Left kidney (tissue), 2 donors: Measurements from ENCODE around the gene RIT1. TPM values are rescaled to one million over a fixed set of nuclear protein-coding genes. Genes with fewer than 3 reads are reported as not detected.
"Not testable (repeated sequence)": the region's sequence is repeated elsewhere in the genome, so short reads cannot be mapped to it uniquely, and the experiment has no call there.

Experiments used
- DNase-seq: peaks from one replicate; pipeline ENCODE4 v3.0.0-alpha.2; 2013
- polyA plus RNA-seq: library from polyadenylated mRNA; unstranded; fragments of 120-200 nt; gene quantifications from one replicate; pipeline ENCODE4 v1.2.1, GENCODE V29; 2013; ENCODE audit not compliant: insufficient read length

Gene RIT1
- polyA plus RNA-seq, 1 donor: 59.5 TPM

DNA sequence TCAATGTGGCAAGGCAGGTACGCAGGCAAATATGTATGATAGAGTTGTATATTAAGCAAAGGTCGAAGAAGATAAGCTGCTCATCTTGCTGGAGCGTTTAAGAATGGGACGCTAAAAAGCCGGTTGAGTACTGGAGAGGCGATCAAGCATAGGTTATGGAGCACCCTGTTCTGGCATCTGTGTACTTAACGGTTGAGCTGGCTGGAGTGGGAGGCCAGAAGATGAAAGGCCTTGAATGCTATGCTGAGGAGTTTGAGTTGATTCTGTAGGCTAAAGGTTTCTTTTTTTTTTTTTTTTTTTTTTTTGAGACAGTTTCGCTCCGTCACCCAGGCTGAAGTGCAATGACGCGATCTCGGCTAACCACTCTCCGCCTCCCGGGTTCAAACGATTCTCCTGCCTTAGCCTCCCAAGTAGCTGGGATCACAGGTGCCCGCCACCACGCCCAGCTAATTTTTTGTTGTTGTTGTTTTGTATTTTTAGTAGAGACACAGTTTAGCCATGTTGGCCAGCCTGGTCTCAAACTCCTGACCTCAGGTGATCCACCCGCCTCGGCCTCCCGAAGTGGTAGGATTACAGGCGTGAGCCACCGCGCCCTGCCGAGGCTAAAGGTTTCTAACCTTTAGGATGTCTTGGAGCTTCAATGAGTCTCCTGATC, 23.9 kb upstream of the RIT1 start:
- peak; percentile 45 for DNase-seq

DNA sequence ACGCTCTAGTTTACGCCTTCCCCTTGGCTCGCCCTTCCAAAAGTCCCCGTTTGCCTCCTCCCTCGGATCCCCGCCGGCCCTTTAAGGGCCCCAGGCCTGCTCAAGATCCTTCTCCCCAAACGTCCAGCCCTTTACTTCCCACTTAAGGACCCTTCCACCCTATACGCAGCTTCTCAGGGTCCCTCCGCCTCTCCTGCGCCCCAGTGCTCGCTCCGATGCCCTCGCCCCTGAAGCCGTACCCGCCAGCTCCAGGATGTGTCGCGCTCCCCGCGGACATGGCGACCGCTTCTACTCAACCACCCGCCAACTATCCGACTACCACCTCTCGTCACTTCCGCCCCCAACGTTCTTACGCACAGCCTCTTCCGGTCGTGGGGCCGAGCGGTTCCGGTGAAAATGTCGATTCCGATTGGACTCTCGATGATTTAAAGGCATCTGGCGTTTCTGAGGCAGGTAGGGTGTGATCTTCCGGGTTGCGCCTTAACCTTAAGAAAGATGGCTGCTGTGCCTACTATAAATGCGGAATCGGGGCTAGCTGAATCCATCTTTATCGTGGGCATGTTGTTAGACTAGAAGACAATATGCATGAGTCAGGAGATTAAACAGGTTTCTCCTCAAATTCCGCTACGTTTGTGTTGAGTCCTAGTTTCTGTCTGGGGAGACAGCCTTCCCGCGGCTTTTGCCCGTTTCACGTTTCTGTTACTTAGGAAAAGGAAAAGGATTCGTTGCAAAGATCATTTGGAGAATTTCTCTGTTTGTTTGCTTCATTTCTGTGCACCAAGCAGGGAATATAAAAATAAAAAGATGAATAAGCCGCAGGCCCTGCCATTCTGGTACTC, 23.2 kb upstream of the RIT1 start, which contains the start of gene KHDC4:
Gene KHDC4 (minus strand): TSS at position 317 of the 839 bp plus-strand sequence. CDS start 40 bp downstream, at position 277.
- DNase-seq: peak; percentile 99

- peak; percentile 8 for DNase-seq
These were observed 22.5 kb upstream of the RIT1 start for GRCh38 chr1:155933591-155934096.

GRCh38 chr1:155932487-155932886, 21.3 kb upstream of the RIT1 start:
- no peak for DNase-seq

DNA sequence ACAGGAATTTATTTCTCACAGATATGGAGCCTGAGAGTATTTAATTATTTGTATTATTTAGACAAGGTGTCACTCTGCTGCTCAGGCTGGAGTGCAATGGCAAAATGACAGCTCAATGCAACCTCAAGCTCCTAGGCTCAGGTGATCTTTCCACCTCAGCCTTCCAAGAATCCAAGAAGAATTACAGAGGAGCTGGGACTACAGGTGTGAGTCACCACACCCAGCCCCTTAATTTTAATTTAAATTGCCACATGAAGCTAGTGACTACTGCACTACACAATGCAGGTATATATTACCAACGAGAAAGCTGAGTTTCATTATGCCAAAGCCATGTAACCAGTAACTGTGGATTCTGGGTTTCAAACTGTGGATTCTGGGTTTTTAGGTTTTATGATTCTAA, 20.9 kb upstream of the RIT1 start:
- DNase-seq: no peak

DNA sequence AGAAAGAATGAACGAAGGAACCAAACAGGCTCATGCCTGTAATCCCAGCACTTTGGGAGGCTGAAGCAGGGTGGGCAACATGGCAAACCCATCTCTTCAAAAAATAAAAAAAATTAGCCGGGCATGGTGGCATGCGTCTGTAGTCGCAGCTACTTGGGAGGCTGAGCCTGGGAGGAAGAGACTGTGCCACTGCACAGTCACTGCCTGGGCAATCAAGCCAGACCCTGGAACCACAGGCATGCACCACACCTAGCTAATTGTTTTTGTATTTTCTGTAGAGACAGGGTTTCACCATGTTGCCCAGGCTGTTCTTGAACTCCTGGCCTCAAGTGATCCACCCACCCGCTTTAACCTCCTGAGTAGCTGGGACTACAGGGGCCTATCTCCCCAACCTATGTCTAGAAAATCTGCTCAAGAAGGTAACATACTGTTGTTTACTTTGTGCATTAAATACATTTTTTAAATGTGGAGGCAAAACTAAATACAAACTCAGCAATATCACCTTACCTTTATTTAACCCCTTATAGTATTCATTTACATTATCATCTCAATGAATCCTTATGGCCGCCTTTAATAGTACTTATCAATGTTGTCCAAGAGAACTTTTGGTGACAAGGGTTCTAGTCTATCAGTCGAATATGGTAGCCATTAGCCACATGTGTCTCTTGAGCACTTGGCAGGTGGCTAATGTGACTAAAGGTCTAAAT, 20.3 kb upstream of the RIT1 start:
- DNase-seq: no peak

GRCh38 chr1:155930725-155931124, 19.6 kb upstream of the RIT1 start:
- DNase-seq: not testable (repeated sequence)

DNA sequence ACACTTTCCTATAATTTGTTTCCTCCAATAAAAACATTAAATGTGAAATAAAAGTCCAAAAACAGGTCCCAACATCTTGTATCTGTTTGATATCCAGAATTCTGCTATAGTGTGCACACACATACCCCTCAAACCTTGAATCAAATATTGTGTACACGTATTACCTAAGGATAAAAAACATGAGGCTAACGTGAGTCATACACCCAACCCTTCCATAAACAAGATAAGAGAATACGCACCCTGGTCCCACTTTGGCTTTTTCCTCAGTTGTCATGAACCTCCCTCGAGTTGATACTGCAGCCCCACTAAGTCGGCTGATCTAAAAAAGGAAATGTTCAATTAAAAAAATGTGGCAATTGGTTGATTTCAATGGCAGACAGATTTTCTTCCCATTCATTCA, 17.9 kb upstream of the RIT1 start:
- no peak for DNase-seq

- DNase-seq: no peak
These were observed 14.4 kb upstream of the RIT1 start for GRCh38 chr1:155925506-155925905.

GRCh38 chr1:155920717-155921116, 9.6 kb upstream of the RIT1 start:
- DNase-seq: no peak

- no peak for DNase-seq
These were observed 8.7 kb upstream of the RIT1 start for GRCh38 chr1:155919801-155920200.

DNA sequence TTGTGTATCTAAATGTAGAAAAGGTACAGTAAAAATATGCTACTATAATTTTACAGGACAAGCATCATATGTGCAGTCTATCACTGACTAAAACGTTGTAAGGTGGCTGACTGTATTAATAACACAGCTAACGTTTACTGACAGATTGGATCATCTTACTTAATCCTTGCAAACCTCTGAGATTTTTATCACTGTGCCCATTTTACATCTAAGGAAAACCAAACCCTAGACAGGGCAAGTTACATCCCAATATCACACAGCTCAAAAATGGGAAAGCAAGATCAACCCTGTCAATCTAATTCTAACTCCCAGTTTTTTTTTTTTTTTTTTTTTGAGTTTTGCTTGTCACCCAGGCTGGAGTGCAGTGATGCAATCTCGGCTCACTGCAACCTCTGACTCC, 7.5 kb upstream of the RIT1 start:
- no peak for DNase-seq

DNA sequence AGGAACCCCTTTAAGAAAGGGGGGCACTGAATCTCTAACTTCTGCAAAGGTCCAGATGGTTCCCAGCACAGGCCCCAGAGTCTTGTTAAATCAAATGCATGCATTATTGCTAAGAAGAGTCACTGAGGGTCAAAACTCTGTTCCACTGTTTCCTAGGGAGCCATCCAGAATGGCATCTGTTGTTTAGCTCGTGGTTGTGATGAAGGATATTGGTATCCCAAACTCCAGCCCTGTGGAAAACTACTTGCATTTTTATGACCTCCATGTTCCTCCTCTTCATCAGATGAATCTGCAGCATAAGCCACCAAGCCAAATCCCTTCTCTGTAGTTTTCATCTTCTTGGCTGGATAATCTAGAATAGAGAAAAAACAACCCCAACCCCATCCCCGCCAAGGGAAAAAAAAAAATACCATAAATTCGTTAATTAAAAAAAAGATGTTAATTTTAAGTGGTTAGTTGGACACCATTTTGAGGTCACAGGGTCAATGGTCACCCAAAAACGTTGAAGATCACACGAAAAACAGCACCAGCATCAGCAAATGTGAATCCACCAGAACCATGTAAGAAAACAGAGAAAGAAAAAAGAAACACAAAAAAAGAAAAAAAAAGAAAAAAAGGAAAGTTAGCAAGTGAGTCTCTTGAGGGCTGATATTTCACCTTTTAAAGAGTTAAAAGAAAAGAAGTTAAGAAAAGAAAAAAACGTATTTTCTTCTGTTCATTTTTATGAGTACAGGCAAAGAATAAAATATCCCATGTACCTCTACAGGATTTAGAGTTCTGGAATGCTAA, 3.0 kb upstream of the RIT1 start:
- DNase-seq: no peak

- no peak for DNase-seq
These were observed 947 bp upstream of the RIT1 start for GRCh38 chr1:155912056-155912536.

DNA sequence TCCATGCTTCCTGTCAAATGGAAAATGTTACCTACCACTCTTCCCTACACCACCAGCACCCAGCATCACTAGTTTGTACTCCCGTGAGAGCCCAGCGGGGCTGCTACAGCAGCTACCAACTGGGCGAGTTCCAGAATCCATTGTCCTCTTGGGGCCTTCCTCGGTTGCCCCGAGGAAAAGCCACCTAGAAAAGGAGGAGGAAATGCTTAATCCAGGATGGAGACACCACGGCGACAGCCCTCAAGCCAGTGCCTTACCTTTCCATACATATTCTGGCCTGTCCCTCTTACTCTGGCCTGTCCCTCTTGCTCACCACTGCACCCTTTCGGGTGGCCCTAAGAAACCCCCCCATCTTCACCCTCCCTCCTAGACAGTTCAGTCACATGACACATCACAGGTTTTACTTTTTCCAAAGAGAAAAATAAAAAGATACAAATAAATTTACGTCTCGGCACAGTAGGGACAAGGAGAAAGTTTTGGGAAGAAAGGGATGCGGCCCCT, 478 bp downstream of the RIT1 start:
- no peak for DNase-seq

GRCh38 chr1:155909894-155910293, 1.3 kb downstream of the RIT1 start:
- no peak for DNase-seq

DNA sequence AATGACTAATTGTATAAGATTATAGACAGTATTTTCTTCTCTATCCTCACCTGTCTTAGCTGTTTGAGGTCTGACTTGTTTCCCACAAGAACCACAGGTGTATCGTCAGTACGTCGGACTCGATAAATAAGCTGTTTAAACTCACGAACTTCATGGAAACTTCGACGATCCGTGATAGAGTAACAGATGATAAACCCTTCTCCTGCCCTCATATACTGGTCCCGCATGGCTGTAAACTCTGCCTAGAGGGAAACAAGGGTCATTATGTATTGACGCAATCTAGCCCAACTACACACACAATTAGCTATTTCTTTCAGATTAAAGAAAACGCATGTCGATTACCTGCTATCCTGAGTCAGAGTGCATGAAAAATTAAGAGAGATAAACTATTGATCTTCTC, 6.9 kb downstream of the RIT1 start:
- DNase-seq: no peak

- no peak for DNase-seq
These were observed 11.0 kb downstream of the RIT1 start for GRCh38 chr1:155900161-155900560.

- no peak for DNase-seq
These were observed 11.5 kb downstream of the RIT1 start for GRCh38 chr1:155899683-155900082.

DNA sequence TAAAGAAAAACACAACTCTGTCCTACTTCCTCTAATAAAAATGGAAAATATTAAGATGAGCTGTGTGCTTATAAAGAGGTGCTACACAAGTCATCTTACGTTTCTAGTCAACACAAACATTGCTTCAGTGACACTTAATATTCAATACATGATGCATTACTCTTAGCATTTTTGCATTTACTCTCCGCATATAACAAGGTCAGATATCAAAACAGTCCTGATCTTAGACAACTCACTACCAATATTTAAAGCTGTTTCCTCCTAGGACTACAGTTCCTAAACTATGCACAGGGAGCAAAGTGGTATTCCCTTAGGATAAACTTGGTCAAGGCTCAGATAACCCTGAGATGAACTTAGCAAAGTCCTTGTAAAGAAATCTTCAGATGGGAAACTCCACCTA, 12.3 kb downstream of the RIT1 start:
- no peak for DNase-seq

- DNase-seq: no peak
These were observed 13.4 kb downstream of the RIT1 start for GRCh38 chr1:155897746-155898145.

- DNase-seq: not testable (repeated sequence)
These were observed 14.7 kb downstream of the RIT1 start for GRCh38 chr1:155896476-155896875.
